Calu3 (cell line): ENCODE results near the gene MALRD1. TPM values are rescaled to one million over a fixed set of nuclear protein-coding genes. Genes with fewer than 3 reads are reported as not detected.

Experiments used
- BruUV-seq: library from RNA; stranded (reverse); fragments of 400-500 nt; replicated peaks from 2 replicates; lab custom pipeline; 2021; lab: Mats Ljungman, UMichigan
- CTCF ChIA-PET: fragments of 300-600 bp; sonication (Branson Sonifier 250); formaldehyde crosslinking; loops from one replicate; lab custom pipeline; 2022; ENCODE audit warnings: antibody characterized with exemption; lab: Charles Lee
- DNase-seq: peaks from one replicate; pipeline ENCODE4 v3.0.0; 2022
- H3K27ac Mint-ChIP-seq: one replicate; pipeline ENCODE4 v1.8.0; 2022; ENCODE audit warnings: mixed read lengths; ENCODE audit not compliant: unreplicated experiment
- H3K27me3 Mint-ChIP-seq: one replicate; pipeline ENCODE4 v1.8.0; 2022; ENCODE audit warnings: mixed read lengths; ENCODE audit not compliant: unreplicated experiment
- H3K36me3 Mint-ChIP-seq: one replicate; pipeline ENCODE4 v1.8.0; 2022; ENCODE audit warnings: mild to moderate bottlenecking, moderate library complexity, mixed read lengths; ENCODE audit not compliant: insufficient read depth, unreplicated experiment
- H3K4me1 Mint-ChIP-seq: one replicate; pipeline ENCODE4 v1.8.0; 2022; ENCODE audit warnings: mild to moderate bottlenecking, low read depth, mixed read lengths; ENCODE audit not compliant: unreplicated experiment
- H3K4me3 Mint-ChIP-seq: one replicate; pipeline ENCODE4 v1.8.0; 2022; ENCODE audit warnings: mild to moderate bottlenecking, low read depth, moderate library complexity, mixed read lengths; ENCODE audit not compliant: unreplicated experiment
- H3K9me3 Mint-ChIP-seq: one replicate; pipeline ENCODE4 v1.8.0; 2022; ENCODE audit warnings: low read depth, mixed read lengths; ENCODE audit not compliant: unreplicated experiment
- CTCF ChIP-seq: fragments of 200-600 bp; IDR thresholded peaks from one replicate; pipeline ENCODE4 v1.8.0; 2022; ENCODE audit warnings: antibody characterized with exemption; ENCODE audit not compliant: unreplicated experiment
- intact Hi-C: fragments of 100-400 bp; cut with micrococcal nuclease; formaldehyde crosslinking; loops from one replicate; pipeline ENCODE4 v1.10.0; 2022; ENCODE audit not compliant: unreplicated experiment
- total RNA-seq: library from RNA; stranded (reverse); gene quantifications from 2 replicates; pipeline ENCODE4 v1.2.3, GENCODE V29; 2022

MALRD1 gene
- total RNA-seq, 1 experiment from 2014 or later, result not detected

- BruUV-seq, result no TSS peak
These were observed 68.8 kb downstream of the MALRD1 start for GRCh38 chr10:19117438-19117837.

GRCh38 chr10:19119191-19119590, 70.6 kb downstream of the MALRD1 start:
- no peak overlapping the region for H3K27ac Mint-ChIP-seq
- CTCF ChIA-PET, result no interaction called here

More at GRCh38 chr10:19117438-19117837, 68.8 kb downstream of the MALRD1 start:
- CTCF ChIA-PET, result no interaction called here
- H3K4me3 Mint-ChIP-seq, result no peak overlapping the region
- H3K36me3 Mint-ChIP-seq, result no peaks in the 10 kb centered on the region
- peaks cover 19% of the 10 kb centered on the region for H3K9me3 Mint-ChIP-seq
- H3K4me1 Mint-ChIP-seq, result no peaks in the 10 kb centered on the region
- TF ChIP-seq CTCF, result no peak
- intact Hi-C loops, result no loop called here
- H3K27me3 Mint-ChIP-seq, result no peaks in the 10 kb centered on the region
- no peak overlapping the region for H3K27ac Mint-ChIP-seq
- DNase-seq, result no peak

GRCh38 chr10:19120381-19120908, 71.8 kb downstream of the MALRD1 start:
- Mint-ChIP-seq H3K36me3 (no peaks in the 10 kb centered on the region), H3K4me1 (no peaks in the 10 kb centered on the region), H3K9me3 (peaks cover 15% of the 10 kb centered on the region), H3K4me3 (no peak overlapping the region), H3K27ac (no peak overlapping the region), H3K27me3 (no peaks in the 10 kb centered on the region)
- DNase-seq, result no peak
- no TSS peak for BruUV-seq
- no peak for TF ChIP-seq CTCF
- intact Hi-C loops, result no loop called here
- CTCF ChIA-PET, result no interaction called here

More at GRCh38 chr10:19119191-19119590, 70.6 kb downstream of the MALRD1 start:
- no TSS peak for BruUV-seq
- Mint-ChIP-seq H3K27me3 (no peaks in the 10 kb centered on the region), H3K4me1 (no peaks in the 10 kb centered on the region), H3K9me3 (peaks cover 15% of the 10 kb centered on the region), H3K36me3 (no peaks in the 10 kb centered on the region), H3K4me3 (no peak overlapping the region)
- no peak for DNase-seq
- no peak for TF ChIP-seq CTCF
- intact Hi-C loops, result no loop called here

GRCh38 chr10:19133992-19134391, 85.4 kb downstream of the MALRD1 start:
- BruUV-seq, result no TSS peak
- intact Hi-C loops, result no loop called here
- Mint-ChIP-seq H3K4me3 (no peak overlapping the region), H3K27ac (no peak overlapping the region), H3K27me3 (no peaks in the 10 kb centered on the region), H3K9me3 (peaks cover 2% of the 10 kb centered on the region), H3K4me1 (no peaks in the 10 kb centered on the region), H3K36me3 (no peaks in the 10 kb centered on the region)
- no peak for DNase-seq
- CTCF ChIA-PET, result no interaction called here
- TF ChIP-seq CTCF, result no peak
